DND-41 (cell line): ENCODE data around the gene TTC33.

Source experiments
- ATAC-seq: fragments of 200-7000 bp; cut with Tn5 transposase; 3 replicates; pipeline ENCODE4 v1.9.1; 2021; ENCODE audit warnings: low read depth; ENCODE audit not compliant: insufficient read depth
- DNase-seq: peaks from one replicate; pipeline ENCODE4 v3.0.0-alpha.2; 2020
- H2AFZ ChIP-seq: 2 replicates; pipeline ENCODE4 v1.6.0; 2012; ENCODE audit warnings: low read depth, low read length
- H3K27ac ChIP-seq: 2 replicates; pipeline ENCODE4 v1.5.1; 2012; ENCODE audit warnings: low read length, inconsistent platforms
- H3K27me3 ChIP-seq: fragments of 200-600 bp; sonication (generic); 2 replicates; pipeline ENCODE4 v1.6.0; 2012; ENCODE audit warnings: low read length, mild to moderate bottlenecking, inconsistent platforms; ENCODE audit not compliant: insufficient read depth, poor library complexity
- H3K36me3 ChIP-seq: 2 replicates; pipeline ENCODE4 v1.5.1; 2012; ENCODE audit warnings: low read length, inconsistent platforms; ENCODE audit not compliant: insufficient read depth
- H3K4me1 ChIP-seq: 2 replicates; pipeline ENCODE4 v1.5.1; 2012; ENCODE audit warnings: mild to moderate bottlenecking, low read length; ENCODE audit not compliant: insufficient read depth
- H3K4me2 ChIP-seq: 2 replicates; pipeline ENCODE4 v1.6.0; 2012; ENCODE audit warnings: mild to moderate bottlenecking, moderate library complexity, low read length, inconsistent platforms; ENCODE audit not compliant: insufficient read depth
- H3K4me3 ChIP-seq, 2 experiments: fragments of 200-600 bp in 1 of 2; shearing (Covaris generic) in 1 of 2; 2 replicates each; pipeline ENCODE4 v1.5.1; 2012 to 2016; ENCODE audit warnings: inconsistent platforms in 2 of 2, low read length in 2 of 2, mild to moderate bottlenecking in 2 of 2, low read depth in 1 of 2, moderate library complexity in 1 of 2
- H3K79me2 ChIP-seq: 2 replicates; pipeline ENCODE4 v1.6.0; 2012; ENCODE audit warnings: low read length, inconsistent platforms; ENCODE audit not compliant: insufficient read depth
- H3K9ac ChIP-seq: 2 replicates; pipeline ENCODE4 v1.6.0; 2012; ENCODE audit warnings: low read depth, mild to moderate bottlenecking, inconsistent platforms, low read length, moderate library complexity
- H3K9me3 ChIP-seq: 2 replicates; pipeline ENCODE4 v1.5.1; 2012; ENCODE audit warnings: low read length, moderate library complexity, mild to moderate bottlenecking, inconsistent platforms; ENCODE audit not compliant: insufficient read depth, severe bottlenecking
- H4K20me1 ChIP-seq: 2 replicates; pipeline ENCODE4 v1.6.0; 2012; ENCODE audit warnings: low read length; ENCODE audit not compliant: insufficient read depth
- CTCF ChIP-seq: IDR thresholded peaks from 2 replicates; pipeline ENCODE4 v1.5.1; 2012; ENCODE audit warnings: borderline replicate concordance, low read length, moderate library complexity, mild to moderate bottlenecking; ENCODE audit not compliant: poor library complexity, severe bottlenecking; ENCODE audit errors: extremely low read depth
- EZH2 ChIP-seq: IDR thresholded peaks from 3 replicates; pipeline ENCODE4 v1.6.1; 2012; ENCODE audit warnings: borderline replicate concordance, low read depth, mild to moderate bottlenecking, moderate library complexity, low read length, inconsistent platforms; ENCODE audit not compliant: severe bottlenecking

The TTC33 gene

GRCh38 chr5:40755407-40756365 is at the start of gene TTC33:
TSS of gene TTC33 (minus strand) at chr5:40755961. CDS start at chr5:40747018, 8,943 bp downstream.
- TF ChIP-seq EZH2 = no peak
- peak; percentile 79 for TF ChIP-seq CTCF
- peaks cover 39% of the 10 kb centered on the region for H3K4me1 ChIP-seq
- no peaks in the 10 kb centered on the region for H3K27me3 ChIP-seq
- peaks cover 49% of the 10 kb centered on the region for H3K79me2 ChIP-seq
- peaks cover 10% of the 10 kb centered on the region; the same call in 1 of the 2 replicates for H3K36me3 ChIP-seq
- H3K9ac ChIP-seq = peak within 1 kb of the TSS; percentile 75
- peak within 1 kb of the TSS; percentile 72 to 88 for H3K4me3 ChIP-seq
- no peaks in the 10 kb centered on the region for H3K9me3 ChIP-seq
- no peaks in the 10 kb centered on the region for H4K20me1 ChIP-seq
- H3K27ac ChIP-seq = peak within 1 kb of the TSS; percentile 76
- peak within 1 kb of the TSS; percentile 88 for H2AFZ ChIP-seq
- ATAC-seq (peak; percentile 86), DNase-seq (peak; percentile 96)
- H3K4me2 ChIP-seq = peak within 1 kb of the TSS; percentile 70

GRCh38 chr5:40801771-40802562 is 46.2 kb upstream of the TTC33 start:
- Histone ChIP-seq H3K36me3 (no peaks in the 10 kb centered on the region; the same call in 1 of the 2 replicates), H3K4me3 (no peak overlapping the region), H3K4me2 (no peak overlapping the region), H3K9me3 (no peaks in the 10 kb centered on the region), H3K4me1 (peaks cover 21% of the 10 kb centered on the region), H3K9ac (no peak overlapping the region), H4K20me1 (peaks cover 5% of the 10 kb centered on the region; the same call in 1 of the 2 replicates), H3K27ac (no peak overlapping the region), H3K79me2 (peaks cover 10% of the 10 kb centered on the region), H3K27me3 (no peaks in the 10 kb centered on the region), H2AFZ (no peak overlapping the region)
- TF ChIP-seq CTCF = no peak
- no peak for TF ChIP-seq EZH2
- DNase-seq = no peak
- ATAC-seq = no peak

- Histone ChIP-seq H2AFZ (peak overlapping the region; percentile 100; the same call in 1 of the 2 replicates), H4K20me1 (peaks cover 24% of the 10 kb centered on the region; the same call in 1 of the 2 replicates), H3K9ac (peak overlapping the region; percentile 75; the same call in 1 of the 2 replicates), H3K79me2 (peaks cover 37% of the 10 kb centered on the region), H3K36me3 (peaks cover 10% of the 10 kb centered on the region; the same call in 1 of the 2 replicates), H3K4me2 (peak overlapping the region; percentile 97), H3K27me3 (no peaks in the 10 kb centered on the region), H3K4me1 (peaks cover 38% of the 10 kb centered on the region), H3K27ac (no peak overlapping the region), H3K4me3 (peak overlapping the region in 1 of 2 experiments; percentile 99; a peak in 1 of 4 replicates), H3K9me3 (no peaks in the 10 kb centered on the region)
- ATAC-seq (no peak), DNase-seq (no peak)
- TF ChIP-seq CTCF = no peak
These were observed 43.5 kb upstream of the TTC33 start for GRCh38 chr5:40799258-40799657.
